Measurements from ENCODE around the gene ZAR1L.
A peak's percentile ranks its signal among the peaks of the same experiment; 100 is the strongest.

ZAR1L gene

GRCh38 chr13:32272021-32272683 lies 43.0 kb downstream of the ZAR1L start:
- H3K9ac ChIP-seq (ENCODE audit: low read length in 2 of 2) = no peak overlapping the region
- no peak overlapping the region for H3K27ac ChIP-seq (ENCODE audit: low read length)
- H3K27me3 ChIP-seq (ENCODE audit: control insufficient read depth in 1 of 2, insufficient read depth in 2 of 2, low read length in 2 of 2) = no peaks in the 10 kb centered on the region
- H3K36me3 ChIP-seq (ENCODE audit: control insufficient read depth in 2 of 2, insufficient read depth in 2 of 2, low read length in 2 of 2) = peaks cover 12 to 40% of the 10 kb centered on the region in 2 donors
- H3K4me1 ChIP-seq (ENCODE audit: control insufficient read depth, insufficient read depth, low read length) = no peaks in the 10 kb centered on the region
- H3K4me3 ChIP-seq (ENCODE audit: low read length in 2 of 2) = no peak overlapping the region
- no peaks in the 10 kb centered on the region for H3K9me3 ChIP-seq (ENCODE audit: control insufficient read depth in 2 of 2, low read length in 2 of 2)

- H3K9ac ChIP-seq (ENCODE audit: low read length in 2 of 2) = no peak overlapping the region
- peaks cover 16 to 43% of the 10 kb centered on the region in 2 donors for H3K36me3 ChIP-seq (ENCODE audit: control insufficient read depth in 2 of 2, insufficient read depth in 2 of 2, low read length in 2 of 2)
- no peak overlapping the region for H3K27ac ChIP-seq (ENCODE audit: low read length)
- H3K4me3 ChIP-seq (ENCODE audit: low read length in 2 of 2) = no peak overlapping the region
- H3K27me3 ChIP-seq (ENCODE audit: control insufficient read depth in 1 of 2, insufficient read depth in 2 of 2, low read length in 2 of 2) = no peaks in the 10 kb centered on the region
- no peaks in the 10 kb centered on the region for H3K4me1 ChIP-seq (ENCODE audit: control insufficient read depth, insufficient read depth, low read length)
- H3K9me3 ChIP-seq (ENCODE audit: control insufficient read depth in 2 of 2, low read length in 2 of 2) = no peaks in the 10 kb centered on the region
Measured at GRCh38 chr13:32267836-32268439, 47.2 kb downstream of the ZAR1L start.

- Histone ChIP-seq H3K27me3 (ENCODE audit: control insufficient read depth in 1 of 2, insufficient read depth in 2 of 2, low read length in 2 of 2) (no peaks in the 10 kb centered on the region), H3K27ac (ENCODE audit: low read length) (no peak overlapping the region), H3K4me1 (ENCODE audit: control insufficient read depth, insufficient read depth, low read length) (peaks cover 8% of the 10 kb centered on the region), H3K36me3 (ENCODE audit: control insufficient read depth in 2 of 2, insufficient read depth in 2 of 2, low read length in 2 of 2) (peaks cover 16 to 36% of the 10 kb centered on the region in 2 donors), H3K9me3 (ENCODE audit: control insufficient read depth in 2 of 2, low read length in 2 of 2) (no peaks in the 10 kb centered on the region), H3K9ac (ENCODE audit: low read length in 2 of 2) (no peak overlapping the region), H3K4me3 (ENCODE audit: low read length in 2 of 2) (no peak overlapping the region)
Measured at GRCh38 chr13:32266130-32266529, 49.0 kb downstream of the ZAR1L start.

GRCh38 chr13:32265726-32266125 lies 49.4 kb downstream of the ZAR1L start:
- Histone ChIP-seq H3K4me1 (ENCODE audit: control insufficient read depth, insufficient read depth, low read length) (peaks cover 12% of the 10 kb centered on the region), H3K27ac (ENCODE audit: low read length) (peak overlapping the region; percentile 31), H3K4me3 (ENCODE audit: low read length in 2 of 2) (no peak overlapping the region), H3K9ac (ENCODE audit: low read length in 2 of 2) (no peak overlapping the region), H3K36me3 (ENCODE audit: control insufficient read depth in 2 of 2, insufficient read depth in 2 of 2, low read length in 2 of 2) (peaks cover 13 to 32% of the 10 kb centered on the region in 2 donors), H3K27me3 (ENCODE audit: control insufficient read depth in 1 of 2, insufficient read depth in 2 of 2, low read length in 2 of 2) (no peaks in the 10 kb centered on the region), H3K9me3 (ENCODE audit: control insufficient read depth in 2 of 2, low read length in 2 of 2) (no peaks in the 10 kb centered on the region)

- Histone ChIP-seq H3K4me1 (ENCODE audit: control insufficient read depth, insufficient read depth, low read length) (peaks cover 14% of the 10 kb centered on the region), H3K9ac (ENCODE audit: low read length in 2 of 2) (no peak overlapping the region), H3K9me3 (ENCODE audit: control insufficient read depth in 2 of 2, low read length in 2 of 2) (no peaks in the 10 kb centered on the region), H3K27ac (ENCODE audit: low read length) (peak overlapping the region; percentile 7), H3K4me3 (ENCODE audit: low read length in 2 of 2) (no peak overlapping the region), H3K36me3 (ENCODE audit: control insufficient read depth in 2 of 2, insufficient read depth in 2 of 2, low read length in 2 of 2) (peaks cover 11 to 27% of the 10 kb centered on the region in 2 donors), H3K27me3 (ENCODE audit: control insufficient read depth in 1 of 2, insufficient read depth in 2 of 2, low read length in 2 of 2) (no peaks in the 10 kb centered on the region)
Measured at GRCh38 chr13:32264407-32264806, 50.8 kb downstream of the ZAR1L start.

- no peaks in the 10 kb centered on the region for H3K27me3 ChIP-seq (ENCODE audit: control insufficient read depth in 1 of 2, insufficient read depth in 2 of 2, low read length in 2 of 2)
- peaks cover 8 to 21% of the 10 kb centered on the region in 2 donors for H3K36me3 ChIP-seq (ENCODE audit: control insufficient read depth in 2 of 2, insufficient read depth in 2 of 2, low read length in 2 of 2)
- H3K9me3 ChIP-seq (ENCODE audit: control insufficient read depth in 2 of 2, low read length in 2 of 2) = no peaks in the 10 kb centered on the region
- no peak overlapping the region for H3K9ac ChIP-seq (ENCODE audit: low read length in 2 of 2)
- no peak overlapping the region for H3K4me3 ChIP-seq (ENCODE audit: low read length in 2 of 2)
- peaks cover 14% of the 10 kb centered on the region for H3K4me1 ChIP-seq (ENCODE audit: control insufficient read depth, insufficient read depth, low read length)
- H3K27ac ChIP-seq (ENCODE audit: low read length) = no peak overlapping the region
Measured at GRCh38 chr13:32262619-32263018, 52.5 kb downstream of the ZAR1L start.

- H3K9ac ChIP-seq (ENCODE audit: low read length in 2 of 2) = peak overlapping the region in 1 of 2 donors; percentile 12
- peaks cover 5 to 18% of the 10 kb centered on the region in 2 donors for H3K36me3 ChIP-seq (ENCODE audit: control insufficient read depth in 2 of 2, insufficient read depth in 2 of 2, low read length in 2 of 2)
- H3K27ac ChIP-seq (ENCODE audit: low read length) = peak overlapping the region; percentile 69
- no peak overlapping the region for H3K4me3 ChIP-seq (ENCODE audit: low read length in 2 of 2)
- no peaks in the 10 kb centered on the region for H3K9me3 ChIP-seq (ENCODE audit: control insufficient read depth in 2 of 2, low read length in 2 of 2)
- no peaks in the 10 kb centered on the region for H3K27me3 ChIP-seq (ENCODE audit: control insufficient read depth in 1 of 2, insufficient read depth in 2 of 2, low read length in 2 of 2)
- H3K4me1 ChIP-seq (ENCODE audit: control insufficient read depth, insufficient read depth, low read length) = peaks cover 14% of the 10 kb centered on the region
Measured at GRCh38 chr13:32262165-32262564, 53.0 kb downstream of the ZAR1L start.

- peak overlapping the region in 1 of 2 donors; percentile 36 for H3K4me3 ChIP-seq (ENCODE audit: low read length in 2 of 2)
- no peaks in the 10 kb centered on the region for H3K27me3 ChIP-seq (ENCODE audit: control insufficient read depth in 1 of 2, insufficient read depth in 2 of 2, low read length in 2 of 2)
- H3K36me3 ChIP-seq (ENCODE audit: control insufficient read depth in 2 of 2, insufficient read depth in 2 of 2, low read length in 2 of 2) = peaks cover 0 to 14% of the 10 kb centered on the region in 2 donors
- peak overlapping the region; percentile 69 for H3K27ac ChIP-seq (ENCODE audit: low read length)
- H3K4me1 ChIP-seq (ENCODE audit: control insufficient read depth, insufficient read depth, low read length) = peaks cover 14% of the 10 kb centered on the region
- H3K9me3 ChIP-seq (ENCODE audit: control insufficient read depth in 2 of 2, low read length in 2 of 2) = no peaks in the 10 kb centered on the region
- peak overlapping the region in 1 of 2 donors; percentile 12 for H3K9ac ChIP-seq (ENCODE audit: low read length in 2 of 2)
Measured at GRCh38 chr13:32261567-32261966, 53.6 kb downstream of the ZAR1L start.

- H3K27ac ChIP-seq (ENCODE audit: low read length) = peak overlapping the region; percentile 18
- no peaks in the 10 kb centered on the region for H3K9me3 ChIP-seq (ENCODE audit: control insufficient read depth in 2 of 2, low read length in 2 of 2)
- H3K27me3 ChIP-seq (ENCODE audit: control insufficient read depth in 1 of 2, insufficient read depth in 2 of 2, low read length in 2 of 2) = no peaks in the 10 kb centered on the region
- no peak overlapping the region for H3K9ac ChIP-seq (ENCODE audit: low read length in 2 of 2)
- H3K36me3 ChIP-seq (ENCODE audit: control insufficient read depth in 2 of 2, insufficient read depth in 2 of 2, low read length in 2 of 2) = no peaks in the 10 kb centered on the region
- H3K4me3 ChIP-seq (ENCODE audit: low read length in 2 of 2) = no peak overlapping the region
- peaks cover 14% of the 10 kb centered on the region for H3K4me1 ChIP-seq (ENCODE audit: control insufficient read depth, insufficient read depth, low read length)
Measured at GRCh38 chr13:32259116-32259515, 56.0 kb downstream of the ZAR1L start.

GRCh38 chr13:32257649-32258048 lies 57.5 kb downstream of the ZAR1L start:
- no peak overlapping the region for H3K27ac ChIP-seq (ENCODE audit: low read length)
- H3K4me3 ChIP-seq (ENCODE audit: low read length in 2 of 2) = no peak overlapping the region
- H3K9me3 ChIP-seq (ENCODE audit: control insufficient read depth in 2 of 2, low read length in 2 of 2) = no peaks in the 10 kb centered on the region
- H3K4me1 ChIP-seq (ENCODE audit: control insufficient read depth, insufficient read depth, low read length) = peaks cover 14% of the 10 kb centered on the region
- H3K36me3 ChIP-seq (ENCODE audit: control insufficient read depth in 2 of 2, insufficient read depth in 2 of 2, low read length in 2 of 2) = no peaks in the 10 kb centered on the region
- no peak overlapping the region for H3K9ac ChIP-seq (ENCODE audit: low read length in 2 of 2)
- H3K27me3 ChIP-seq (ENCODE audit: control insufficient read depth in 1 of 2, insufficient read depth in 2 of 2, low read length in 2 of 2) = no peaks in the 10 kb centered on the region

- no peaks in the 10 kb centered on the region for H3K27me3 ChIP-seq (ENCODE audit: control insufficient read depth in 1 of 2, insufficient read depth in 2 of 2, low read length in 2 of 2)
- H3K4me1 ChIP-seq (ENCODE audit: control insufficient read depth, insufficient read depth, low read length) = peaks cover 6% of the 10 kb centered on the region
- H3K27ac ChIP-seq (ENCODE audit: low read length) = no peak overlapping the region
- H3K9me3 ChIP-seq (ENCODE audit: control insufficient read depth in 2 of 2, low read length in 2 of 2) = no peaks in the 10 kb centered on the region
- no peak overlapping the region for H3K4me3 ChIP-seq (ENCODE audit: low read length in 2 of 2)
- no peaks in the 10 kb centered on the region for H3K36me3 ChIP-seq (ENCODE audit: control insufficient read depth in 2 of 2, insufficient read depth in 2 of 2, low read length in 2 of 2)
- no peak overlapping the region for H3K9ac ChIP-seq (ENCODE audit: low read length in 2 of 2)
Measured at GRCh38 chr13:32256243-32256642, 58.9 kb downstream of the ZAR1L start.

Data from stomach smooth muscle (tissue), 2 donors.